Retinal pigment epithelial cell (primary cell): ENCODE results near the gene SLC10A3.

Experiments used
- DNase-seq: peaks from one replicate; pipeline ENCODE4 v3.0.0-alpha.2; 2010; ENCODE audit warnings: low read depth
- H3K4me3 ChIP-seq: 2 replicates; pipeline ENCODE4 v1.5.1; 2011; ENCODE audit warnings: mild to moderate bottlenecking, low read length, control low read depth, moderate library complexity
- TF ChIP-seq, protein P1 (sequence below): conservative IDR thresholded peaks from 2 replicates; pipeline ENCODE4 v1.5.1; 2011; ENCODE audit warnings: low read depth, low read length, control low read depth, inconsistent platforms

The SLC10A3 gene

DNA sequence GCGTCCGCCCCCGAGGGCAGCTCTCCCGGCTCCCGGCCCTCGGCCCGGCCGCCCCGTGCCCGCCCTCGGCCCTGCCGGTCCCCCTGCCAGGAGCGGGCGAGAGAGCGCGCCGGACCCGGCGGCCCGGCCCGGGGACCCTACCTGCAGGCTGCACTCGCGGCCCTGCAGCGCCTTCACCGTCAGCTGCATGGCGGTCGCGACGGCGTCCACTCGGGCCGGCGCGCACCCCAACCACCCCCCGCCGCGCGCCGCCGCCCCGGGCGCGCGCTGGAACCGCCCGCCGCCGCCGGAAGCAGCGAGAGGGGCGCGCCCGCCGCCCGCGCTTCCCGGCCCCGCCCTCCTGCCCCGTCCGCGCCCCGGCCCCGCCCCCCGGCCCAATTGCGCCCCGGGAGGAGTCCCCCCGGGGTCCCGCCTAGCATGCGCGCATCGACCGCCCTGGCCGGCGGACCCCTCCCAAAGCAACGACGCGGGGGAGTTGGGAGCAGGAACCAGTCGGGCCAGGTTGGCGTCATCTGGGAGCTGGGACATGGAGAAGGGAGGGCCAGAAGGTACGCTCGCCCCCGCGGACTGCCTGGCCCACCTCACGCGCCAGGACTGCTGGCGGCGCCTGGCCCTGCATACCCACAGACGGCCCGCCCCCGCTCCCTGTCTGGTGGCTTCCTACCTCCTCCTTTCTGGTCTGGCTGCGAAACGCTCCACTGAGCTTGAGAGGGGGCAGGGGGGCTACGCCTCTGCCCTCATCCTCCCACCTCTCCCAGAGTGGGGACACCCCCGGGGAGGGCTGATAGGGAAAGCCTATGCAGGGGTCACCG, 3.8 kb downstream of the SLC10A3 start, which contains the start of gene UBL4A:
Gene UBL4A, minus strand, starts transcription at position 220 of the 812 bp plus-strand sequence. Its CDS starts 31 bp downstream, at position 189.
- H3K4me3 ChIP-seq: peak within 1 kb of the TSS; percentile 47
- TF ChIP-seq, protein P1, sequence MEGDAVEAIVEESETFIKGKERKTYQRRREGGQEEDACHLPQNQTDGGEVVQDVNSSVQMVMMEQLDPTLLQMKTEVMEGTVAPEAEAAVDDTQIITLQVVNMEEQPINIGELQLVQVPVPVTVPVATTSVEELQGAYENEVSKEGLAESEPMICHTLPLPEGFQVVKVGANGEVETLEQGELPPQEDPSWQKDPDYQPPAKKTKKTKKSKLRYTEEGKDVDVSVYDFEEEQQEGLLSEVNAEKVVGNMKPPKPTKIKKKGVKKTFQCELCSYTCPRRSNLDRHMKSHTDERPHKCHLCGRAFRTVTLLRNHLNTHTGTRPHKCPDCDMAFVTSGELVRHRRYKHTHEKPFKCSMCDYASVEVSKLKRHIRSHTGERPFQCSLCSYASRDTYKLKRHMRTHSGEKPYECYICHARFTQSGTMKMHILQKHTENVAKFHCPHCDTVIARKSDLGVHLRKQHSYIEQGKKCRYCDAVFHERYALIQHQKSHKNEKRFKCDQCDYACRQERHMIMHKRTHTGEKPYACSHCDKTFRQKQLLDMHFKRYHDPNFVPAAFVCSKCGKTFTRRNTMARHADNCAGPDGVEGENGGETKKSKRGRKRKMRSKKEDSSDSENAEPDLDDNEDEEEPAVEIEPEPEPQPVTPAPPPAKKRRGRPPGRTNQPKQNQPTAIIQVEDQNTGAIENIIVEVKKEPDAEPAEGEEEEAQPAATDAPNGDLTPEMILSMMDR: no peak
- peak; percentile 32 for DNase-seq

DNA sequence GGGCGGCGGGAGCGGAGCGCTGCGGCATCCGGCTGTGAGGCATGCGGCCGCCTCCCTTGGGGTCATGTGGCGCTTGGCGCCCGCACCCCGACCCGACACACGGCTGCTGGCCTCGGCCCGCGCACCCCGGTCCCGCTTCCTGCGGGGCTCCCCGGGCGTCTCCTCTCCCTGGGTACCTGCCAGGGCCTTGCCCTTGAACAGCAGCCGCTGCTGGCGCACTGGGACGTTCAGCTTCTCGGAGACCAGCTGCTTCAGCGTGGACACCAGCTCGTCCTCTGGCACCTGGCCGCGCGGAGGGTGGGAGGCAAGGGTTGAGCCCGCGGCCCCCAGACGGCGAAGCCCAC, 4.4 kb downstream of the SLC10A3 start:
- TF ChIP-seq, protein P1: no peak
- no peak for DNase-seq
- peak overlapping the region; percentile 47 for H3K4me3 ChIP-seq

DNA sequence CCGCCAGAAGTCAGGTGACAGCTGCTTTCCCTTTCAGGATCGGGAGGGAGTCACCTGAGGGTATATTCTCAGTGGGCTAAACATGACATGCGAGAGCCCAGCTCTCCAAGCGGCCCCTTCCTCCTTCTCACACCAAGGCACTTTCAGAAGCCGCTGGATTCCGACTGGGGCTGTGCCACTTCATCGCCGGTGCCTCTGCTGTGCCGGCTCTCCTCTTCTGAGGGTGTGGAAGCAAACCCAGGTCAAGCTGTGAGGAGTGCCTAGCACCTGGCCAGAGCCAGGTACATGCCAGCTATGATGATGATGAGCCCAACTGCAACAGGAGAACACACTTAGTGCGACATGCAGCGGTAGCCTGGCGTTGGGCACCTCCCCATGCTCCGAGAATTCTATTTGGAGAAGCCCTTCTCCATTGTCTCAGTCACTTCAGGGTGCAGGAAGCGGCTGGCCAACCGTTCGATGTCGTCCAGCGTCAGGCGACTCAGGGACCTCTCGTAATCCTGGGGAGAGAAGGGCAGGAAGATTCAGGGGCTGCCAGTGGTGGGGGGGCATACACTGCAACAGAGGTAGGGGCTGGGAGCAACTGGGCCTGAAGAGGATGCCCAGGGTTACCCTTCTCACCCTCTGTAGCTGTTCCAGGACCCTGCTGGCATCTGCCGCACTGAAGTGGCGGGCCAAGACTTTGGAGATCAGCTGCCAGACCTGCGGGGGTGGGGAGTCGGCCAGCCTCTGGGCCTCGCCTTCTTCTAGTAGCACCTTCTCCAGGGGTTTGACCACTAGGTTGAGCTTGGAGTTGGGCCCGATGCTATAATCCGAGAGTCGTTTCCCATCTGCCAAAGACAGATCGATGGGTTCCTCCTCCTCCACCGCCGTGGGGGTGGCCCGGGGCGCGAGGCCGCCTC, 5.0 kb downstream of the SLC10A3 start:
- TF ChIP-seq, protein P1: no peak
- no peak for DNase-seq
- peak overlapping the region; percentile 47 for H3K4me3 ChIP-seq

DNA sequence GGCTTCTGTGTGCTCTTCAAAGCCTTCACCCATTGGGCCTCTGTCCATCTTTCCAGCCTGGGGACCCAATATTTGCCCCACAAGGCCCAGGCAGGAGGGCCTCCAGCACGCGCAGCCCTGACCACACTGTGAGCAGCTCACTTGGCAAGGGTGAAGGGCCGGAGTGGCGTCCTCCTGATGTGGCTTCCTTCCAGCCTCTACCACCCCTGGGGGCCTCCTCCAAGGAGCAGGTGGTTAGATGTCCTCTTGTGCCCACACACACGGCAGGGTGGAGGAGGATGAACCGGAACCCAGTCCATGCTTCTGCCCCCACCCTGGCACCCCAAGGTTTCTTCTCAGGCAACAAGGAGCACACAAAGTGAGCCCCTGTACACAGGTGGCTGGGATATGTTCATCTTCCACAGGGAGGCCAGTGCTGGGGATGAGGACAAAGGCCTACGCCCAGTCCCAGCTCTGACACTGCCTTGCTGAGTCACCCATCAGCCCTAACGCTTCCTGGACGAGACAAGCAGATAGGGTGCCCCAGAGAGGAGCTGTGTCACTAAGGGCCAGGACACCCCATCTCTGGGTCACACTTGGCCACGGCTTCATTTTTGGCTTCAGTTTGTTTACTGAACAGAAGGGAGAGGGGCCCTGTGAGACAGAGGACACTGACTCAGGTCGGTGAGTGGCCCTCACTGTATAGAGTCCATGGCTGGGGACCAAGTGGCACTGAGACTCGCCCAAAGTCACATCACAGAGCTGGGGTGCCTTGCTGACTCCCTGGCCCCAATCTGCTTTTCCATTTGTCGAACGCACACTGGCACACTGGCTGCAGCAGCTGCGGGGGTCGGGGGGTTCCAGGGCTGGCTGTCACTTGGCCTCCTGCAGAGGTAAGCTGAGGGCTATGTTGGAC, 5.9 kb downstream of the SLC10A3 start:
- TF ChIP-seq, protein P1: no peak
- H3K4me3 ChIP-seq: no peak overlapping the region
- DNase-seq: no peak

DNA sequence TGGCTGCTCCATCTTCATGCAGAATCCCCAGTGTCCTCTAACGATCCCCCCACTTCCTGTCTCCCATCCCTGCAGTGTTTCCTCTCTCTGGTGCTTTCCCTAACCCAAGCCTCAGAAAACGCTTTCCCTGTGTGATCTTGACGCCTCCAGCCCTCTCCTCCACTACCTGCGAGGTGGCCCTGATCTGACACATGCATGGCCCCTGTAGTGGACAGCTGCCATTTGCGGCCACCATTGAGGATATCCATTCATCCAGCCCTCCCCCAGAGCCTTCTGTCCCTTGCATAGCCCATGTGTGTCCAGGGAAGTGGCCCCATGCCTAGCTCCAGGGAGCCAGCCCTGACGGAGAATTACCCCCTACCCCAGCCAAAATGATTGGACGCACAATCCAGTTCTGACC, 7.1 kb downstream of the SLC10A3 start:
- DNase-seq: no peak
- TF ChIP-seq, protein P1: no peak
- H3K4me3 ChIP-seq: no peak overlapping the region

DNA sequence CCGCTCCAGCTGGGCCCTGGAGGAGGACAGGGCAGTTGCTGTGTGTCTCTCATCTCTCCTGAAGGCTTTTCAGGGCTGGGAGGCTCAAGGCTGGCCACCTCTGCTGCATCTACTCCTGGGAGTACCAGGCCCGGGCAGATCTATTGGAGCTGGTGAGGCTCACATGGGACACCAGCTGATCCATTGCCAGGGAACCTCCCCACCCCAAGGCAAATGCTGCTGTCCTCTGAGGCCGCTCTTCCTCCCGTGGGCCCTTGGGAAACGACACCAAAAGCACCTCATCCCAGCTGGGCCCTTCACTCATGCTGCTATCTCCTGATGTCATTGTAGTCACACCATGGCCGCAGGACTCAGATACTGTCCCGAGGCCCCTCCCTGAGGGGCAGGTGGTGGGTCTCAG, 7.6 kb downstream of the SLC10A3 start:
- H3K4me3 ChIP-seq: no peak overlapping the region
- no peak for DNase-seq
- TF ChIP-seq, protein P1: no peak
